ENCODE data around the gene PSMD5.

PSMD5 gene

GRCh38 chr9:120842685-120843485, at the start of gene PSMD5:
Gene PSMD5 (minus strand): TSS chr9:120842922. CDS start chr9:120842909, 13 bp downstream.
- H3K9me2 ChIP-seq (replicated peaks; ENCODE audit: control insufficient read depth, low read length) = no peaks in the 10 kb centered on the region
- peaks cover 33% of the 10 kb centered on the region for H3K4me1 ChIP-seq (ENCODE audit: control insufficient read depth, low read length)
- peak within 1 kb of the TSS; percentile 48 for H3K27ac ChIP-seq (ENCODE audit: low read depth, low read length)
- no peaks in the 10 kb centered on the region for H3K27me3 ChIP-seq (ENCODE audit: control insufficient read depth, low read length)
- peaks cover 32% of the 10 kb centered on the region for H3K36me3 ChIP-seq (ENCODE audit: control insufficient read depth, low read length)
- H3K9me3 ChIP-seq (ENCODE audit: control insufficient read depth, insufficient read depth, low read length) = no peaks in the 10 kb centered on the region
- peak within 1 kb of the TSS; percentile 86 for H3K4me2 ChIP-seq (ENCODE audit: low read length)
- peaks cover 59% of the 10 kb centered on the region for H3K79me2 ChIP-seq (ENCODE audit: control insufficient read depth, low read length)
- TF ChIP-seq EZH2phosphoT487 (IDR thresholded peaks at IDR 0.05; ENCODE audit: borderline replicate concordance, low read length) = no peak
- TF ChIP-seq, protein P1, sequence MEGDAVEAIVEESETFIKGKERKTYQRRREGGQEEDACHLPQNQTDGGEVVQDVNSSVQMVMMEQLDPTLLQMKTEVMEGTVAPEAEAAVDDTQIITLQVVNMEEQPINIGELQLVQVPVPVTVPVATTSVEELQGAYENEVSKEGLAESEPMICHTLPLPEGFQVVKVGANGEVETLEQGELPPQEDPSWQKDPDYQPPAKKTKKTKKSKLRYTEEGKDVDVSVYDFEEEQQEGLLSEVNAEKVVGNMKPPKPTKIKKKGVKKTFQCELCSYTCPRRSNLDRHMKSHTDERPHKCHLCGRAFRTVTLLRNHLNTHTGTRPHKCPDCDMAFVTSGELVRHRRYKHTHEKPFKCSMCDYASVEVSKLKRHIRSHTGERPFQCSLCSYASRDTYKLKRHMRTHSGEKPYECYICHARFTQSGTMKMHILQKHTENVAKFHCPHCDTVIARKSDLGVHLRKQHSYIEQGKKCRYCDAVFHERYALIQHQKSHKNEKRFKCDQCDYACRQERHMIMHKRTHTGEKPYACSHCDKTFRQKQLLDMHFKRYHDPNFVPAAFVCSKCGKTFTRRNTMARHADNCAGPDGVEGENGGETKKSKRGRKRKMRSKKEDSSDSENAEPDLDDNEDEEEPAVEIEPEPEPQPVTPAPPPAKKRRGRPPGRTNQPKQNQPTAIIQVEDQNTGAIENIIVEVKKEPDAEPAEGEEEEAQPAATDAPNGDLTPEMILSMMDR (IDR thresholded peaks at IDR 0.05; ENCODE audit: low read depth, low read length, poor library complexity, severe bottlenecking) = peak; percentile 21
- no peaks in the 10 kb centered on the region for H4K20me1 ChIP-seq (ENCODE audit: control insufficient read depth, insufficient read depth, low read depth, low read length)
- H3K4me3 ChIP-seq (ENCODE audit: low read length) = peak within 1 kb of the TSS; percentile 89
- H3F3A ChIP-seq (ENCODE audit: control insufficient read depth, insufficient read depth) = peaks cover 5% of the 10 kb centered on the region; the same call in 1 of the 2 replicates

- Histone ChIP-seq H3K4me3 (ENCODE audit: low read length) (peak overlapping the region; percentile 60), H3K27ac (ENCODE audit: low read depth, low read length) (peak overlapping the region; percentile 100), H3K9me3 (ENCODE audit: control insufficient read depth, insufficient read depth, low read length) (no peaks in the 10 kb centered on the region), H3K36me3 (ENCODE audit: control insufficient read depth, low read length) (peaks cover 6% of the 10 kb centered on the region; the same call in 1 of the 2 replicates), H3K4me1 (ENCODE audit: control insufficient read depth, low read length) (peaks cover 95% of the 10 kb centered on the region), H3K27me3 (ENCODE audit: control insufficient read depth, low read length) (no peaks in the 10 kb centered on the region), H3K9me2 (replicated peaks; ENCODE audit: control insufficient read depth, low read length) (no peaks in the 10 kb centered on the region), H3K4me2 (ENCODE audit: low read length) (peak overlapping the region; percentile 92), H3K79me2 (ENCODE audit: control insufficient read depth, low read length) (no peaks in the 10 kb centered on the region), H4K20me1 (ENCODE audit: control insufficient read depth, insufficient read depth, low read depth, low read length) (no peaks in the 10 kb centered on the region), H3F3A (ENCODE audit: control insufficient read depth, insufficient read depth) (peaks cover 47% of the 10 kb centered on the region)
- no peak for TF ChIP-seq EZH2phosphoT487 (IDR thresholded peaks at IDR 0.05; ENCODE audit: borderline replicate concordance, low read length)
- TF ChIP-seq, protein P1 (IDR thresholded peaks at IDR 0.05; ENCODE audit: low read depth, low read length, poor library complexity, severe bottlenecking) = no peak
These were observed 49.4 kb upstream of the PSMD5 start for GRCh38 chr9:120891884-120892747.

DNA sequence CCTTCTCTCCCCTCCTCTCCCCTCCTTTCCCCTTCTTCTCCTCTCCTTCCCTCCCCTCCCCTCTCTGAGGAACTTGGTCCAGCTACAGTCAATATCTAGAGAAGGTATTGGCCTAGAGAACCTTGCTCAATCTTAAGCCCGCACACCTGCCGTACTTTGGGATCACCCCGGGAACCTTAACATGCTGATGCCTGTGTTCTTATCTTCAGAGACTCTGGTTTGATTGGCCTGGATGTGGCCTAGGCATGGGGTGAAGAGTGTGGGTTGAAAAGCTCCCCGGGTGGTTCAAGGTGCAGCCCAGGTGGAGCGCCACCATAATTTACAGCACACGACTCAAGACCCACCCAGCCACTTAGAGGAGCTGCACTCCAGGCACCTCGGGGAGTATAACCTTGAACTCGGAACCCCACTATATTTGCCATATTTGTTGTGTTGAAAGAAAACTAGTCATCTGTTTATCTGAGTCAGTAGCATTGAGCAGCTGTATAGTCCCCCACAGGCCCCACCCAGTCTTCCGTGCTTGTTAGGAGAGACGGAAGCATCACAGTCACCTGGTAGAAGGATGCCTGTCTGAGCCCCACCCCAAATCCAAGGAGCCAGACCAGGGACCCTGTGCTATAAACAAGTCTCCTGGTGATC, 48.6 kb upstream of the PSMD5 start:
- Histone ChIP-seq H3K79me2 (ENCODE audit: control insufficient read depth, low read length) (no peaks in the 10 kb centered on the region), H3K27ac (ENCODE audit: low read depth, low read length) (peak overlapping the region; percentile 100), H3K36me3 (ENCODE audit: control insufficient read depth, low read length) (peaks cover 6% of the 10 kb centered on the region; the same call in 1 of the 2 replicates), H3K9me2 (replicated peaks; ENCODE audit: control insufficient read depth, low read length) (no peaks in the 10 kb centered on the region), H3F3A (ENCODE audit: control insufficient read depth, insufficient read depth) (peaks cover 47% of the 10 kb centered on the region), H3K4me3 (ENCODE audit: low read length) (peak overlapping the region; percentile 60), H3K4me2 (ENCODE audit: low read length) (peak overlapping the region; percentile 92), H4K20me1 (ENCODE audit: control insufficient read depth, insufficient read depth, low read depth, low read length) (no peaks in the 10 kb centered on the region), H3K9me3 (ENCODE audit: control insufficient read depth, insufficient read depth, low read length) (no peaks in the 10 kb centered on the region), H3K4me1 (ENCODE audit: control insufficient read depth, low read length) (peaks cover 95% of the 10 kb centered on the region), H3K27me3 (ENCODE audit: control insufficient read depth, low read length) (no peaks in the 10 kb centered on the region)
- TF ChIP-seq, protein P1 (IDR thresholded peaks at IDR 0.05; ENCODE audit: low read depth, low read length, poor library complexity, severe bottlenecking) = no peak
- TF ChIP-seq EZH2phosphoT487 (IDR thresholded peaks at IDR 0.05; ENCODE audit: borderline replicate concordance, low read length) = no peak
